HL-60/S4 treated with phorbol 12-myristate 13-acetate at 8.2 ng/mL for 4 days and 3 days (cell line): ENCODE results near the gene CCDC180.
"Not testable (repeated sequence)": the region's sequence is repeated elsewhere in the genome, so short reads cannot be mapped to it uniquely, and the experiment has no call there.

Source experiments
- in situ Hi-C: fragments of 300-500 bp; cut with MboI; formaldehyde crosslinking; loops from 2 replicates; pipeline ENCODE4 v1.15.0; 2022; ENCODE audit warnings: low sequenced_read_pairs

CCDC180 gene

GRCh38 chr9:97310023-97310422 is 2.6 kb downstream of the CCDC180 start:
- in situ Hi-C loops, result no loop called here

GRCh38 chr9:97310896-97311295 is 3.4 kb downstream of the CCDC180 start:
- in situ Hi-C loops, result no loop called here

DNA sequence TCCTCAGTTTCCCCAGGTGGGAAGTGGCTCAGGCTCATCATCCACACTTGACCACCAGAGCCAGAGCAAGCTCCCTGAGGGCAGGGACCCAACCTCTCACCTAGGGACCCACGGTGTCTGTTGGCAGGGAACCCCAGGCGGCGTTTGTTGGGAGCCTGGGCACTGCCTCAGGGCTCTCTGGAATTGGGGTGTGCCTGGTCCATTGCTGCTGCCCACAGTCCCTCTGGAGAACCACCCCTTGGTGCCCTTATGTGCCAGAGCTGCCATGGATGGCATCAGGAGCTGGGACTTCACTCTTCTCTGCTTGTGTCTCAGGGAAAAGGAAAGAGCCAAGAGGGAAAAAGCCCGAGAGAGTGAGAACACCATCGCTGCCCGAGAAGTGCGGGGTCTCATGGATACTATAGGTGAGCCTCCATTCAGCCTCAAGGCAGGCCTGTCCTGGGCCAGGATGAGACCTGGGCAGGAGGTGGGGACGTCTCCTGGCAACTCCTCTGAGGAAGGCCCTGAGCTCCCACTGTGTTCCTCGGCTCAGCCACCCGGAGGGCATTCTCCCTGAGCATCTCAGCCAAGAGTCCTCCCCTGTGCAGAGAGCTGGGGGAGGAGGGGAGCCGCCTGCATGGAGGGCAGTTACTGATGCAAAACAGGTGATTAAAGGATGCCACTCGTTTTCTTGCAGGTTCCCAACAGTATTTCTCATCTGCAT is 4.5 kb downstream of the CCDC180 start:
- in situ Hi-C loops, result no loop called here

- in situ Hi-C loops, result no loop called here
Observed at GRCh38 chr9:97312556-97312955, 5.1 kb downstream of the CCDC180 start.

DNA sequence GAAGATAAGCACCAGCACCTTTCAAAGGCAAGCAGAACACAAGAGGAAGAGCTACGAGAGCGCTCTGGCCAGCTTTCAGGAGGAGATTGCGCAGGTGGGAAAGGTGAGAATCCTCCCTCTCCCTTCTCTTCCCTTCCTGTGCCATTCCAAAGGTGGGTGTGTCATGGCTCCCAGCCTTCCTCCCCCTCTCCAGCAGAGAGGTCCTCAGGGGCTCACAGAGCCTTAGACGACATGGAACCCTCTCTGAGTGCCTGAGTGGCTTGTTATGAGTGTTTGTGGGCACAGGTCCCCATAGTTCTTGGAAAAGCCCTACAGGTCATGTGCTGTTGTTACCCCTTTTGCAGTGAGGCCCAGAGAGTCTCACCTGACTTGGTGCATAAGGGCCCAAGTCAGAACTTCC is 5.8 kb downstream of the CCDC180 start:
- in situ Hi-C loops, result no loop called here

- in situ Hi-C loops, result no loop called here
Observed at GRCh38 chr9:97313746-97314145, 6.3 kb downstream of the CCDC180 start.

- in situ Hi-C loops, result no loop called here
Observed at GRCh38 chr9:97314503-97314902, 7.0 kb downstream of the CCDC180 start.

- in situ Hi-C loops, result no loop called here
Observed at GRCh38 chr9:97315550-97315949, 8.1 kb downstream of the CCDC180 start.

DNA sequence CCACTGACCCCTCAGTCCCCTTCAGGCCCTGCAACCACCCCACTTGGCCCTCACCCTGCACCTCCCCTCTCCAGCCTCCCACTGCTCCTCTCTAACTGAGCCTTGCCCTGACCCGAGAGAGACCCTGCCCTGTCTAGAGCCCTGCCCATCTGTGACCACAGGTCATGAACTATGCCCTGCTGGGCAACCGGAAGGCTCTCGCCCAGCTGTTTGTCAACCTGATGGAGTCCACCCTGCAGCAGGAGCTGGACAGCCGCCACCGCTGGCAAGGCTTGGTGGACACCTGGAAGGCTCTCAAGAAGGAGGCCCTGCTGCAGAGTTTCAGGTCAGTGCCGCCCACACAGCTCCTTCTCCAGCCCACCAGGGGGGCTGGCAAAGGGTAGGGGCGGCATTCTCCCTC is 9.4 kb downstream of the CCDC180 start:
- in situ Hi-C loops, result no loop called here

- in situ Hi-C loops, result no loop called here
Observed at GRCh38 chr9:97318433-97318832, 11.0 kb downstream of the CCDC180 start.

GRCh38 chr9:97319395-97319794 is 11.9 kb downstream of the CCDC180 start:
- in situ Hi-C loops, result no loop called here

GRCh38 chr9:97320080-97320642 is 12.7 kb downstream of the CCDC180 start:
- in situ Hi-C loops, result no loop called here

- in situ Hi-C loops, result no loop called here
Observed at GRCh38 chr9:97321251-97321650, 13.8 kb downstream of the CCDC180 start.

- in situ Hi-C loops, result no loop called here
Observed at GRCh38 chr9:97321691-97322090, 14.2 kb downstream of the CCDC180 start.

DNA sequence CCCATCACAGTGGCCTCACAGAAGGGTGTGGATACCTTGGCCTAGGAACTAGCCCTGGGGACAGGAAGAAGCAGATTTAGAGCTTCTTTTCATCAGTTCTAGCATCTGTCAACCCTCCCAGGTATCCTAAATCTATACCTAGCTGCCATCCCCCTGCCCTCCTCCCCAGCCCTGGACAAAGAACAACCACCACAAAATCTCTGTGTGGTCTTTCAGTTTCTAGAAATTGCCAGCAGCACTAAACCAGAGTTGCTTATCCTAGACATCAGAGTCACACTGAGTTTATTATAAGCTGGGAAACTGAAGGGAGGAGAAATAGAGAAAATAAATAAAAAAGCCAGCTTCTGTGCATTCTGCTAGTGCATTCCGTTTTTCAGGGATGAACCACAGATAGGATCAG is 14.6 kb downstream of the CCDC180 start:
- in situ Hi-C loops, result no loop called here

DNA sequence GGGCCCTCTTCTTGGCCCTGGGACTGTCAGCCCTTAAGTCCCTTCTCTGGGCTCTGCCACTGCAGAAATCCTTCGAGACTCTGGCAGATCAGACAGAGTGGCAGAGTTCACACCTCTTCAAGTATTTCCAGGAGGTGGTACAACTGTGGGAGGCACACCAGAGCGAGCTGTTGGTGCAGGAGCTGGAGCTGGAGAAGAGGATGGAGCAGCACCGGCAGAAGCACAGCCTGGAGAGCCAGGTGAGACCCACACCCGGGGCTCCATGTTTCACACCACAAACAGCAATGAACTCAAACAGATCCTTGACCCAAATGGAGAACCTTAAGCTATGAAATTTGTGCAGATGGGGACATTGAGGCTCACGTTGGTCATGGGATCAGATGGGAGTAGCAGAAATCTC is 17.5 kb downstream of the CCDC180 start:
- in situ Hi-C loops, result no loop called here

- in situ Hi-C loops, result no loop called here
Observed at GRCh38 chr9:97327562-97327961, 20.1 kb downstream of the CCDC180 start.

- in situ Hi-C loops, result no loop called here
Observed at GRCh38 chr9:97332993-97333392, 25.5 kb downstream of the CCDC180 start.

DNA sequence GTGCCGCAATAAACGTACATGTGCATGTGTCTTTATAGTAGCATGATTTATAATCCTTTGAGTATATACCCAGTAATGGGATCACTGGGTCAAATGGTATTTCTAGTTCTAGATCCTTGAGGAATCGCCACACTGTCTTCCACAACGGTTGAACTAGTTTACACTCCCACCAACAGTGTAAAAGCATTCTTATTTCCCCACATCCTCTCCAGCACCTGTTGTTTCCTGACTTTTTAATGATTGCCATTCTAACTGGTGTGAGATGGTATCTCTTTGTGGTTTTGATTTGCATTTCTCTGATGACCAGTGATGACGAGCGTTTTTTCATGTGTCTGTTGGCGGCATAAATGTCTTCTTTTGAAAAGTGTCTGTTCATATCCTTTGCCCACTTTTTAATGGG is 28.2 kb downstream of the CCDC180 start:
- in situ Hi-C loops, result not testable (repeated sequence)

GRCh38 chr9:97348871-97349270 is 41.4 kb downstream of the CCDC180 start:
- in situ Hi-C loops, result no loop called here

DNA sequence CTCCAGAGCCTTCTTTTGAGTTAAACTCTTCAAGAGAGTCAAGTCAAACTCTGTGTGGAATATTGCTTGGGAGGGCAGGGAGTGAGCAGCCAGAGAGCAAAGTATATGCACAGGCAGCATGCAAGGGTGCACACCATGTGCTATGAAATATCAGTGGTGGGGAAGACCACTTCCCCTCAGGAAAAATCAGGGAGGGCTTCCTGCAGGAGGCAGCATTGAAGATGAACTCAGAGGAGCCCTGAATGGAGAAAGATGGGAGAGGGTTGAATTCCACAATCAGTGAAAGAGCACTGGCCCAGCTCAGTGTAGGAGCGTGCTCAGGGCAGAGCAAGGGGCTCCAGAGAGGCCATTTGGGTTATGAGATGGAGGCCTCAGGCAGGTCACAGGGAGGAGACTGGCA is 41.9 kb downstream of the CCDC180 start:
- in situ Hi-C loops, result no loop called here

DNA sequence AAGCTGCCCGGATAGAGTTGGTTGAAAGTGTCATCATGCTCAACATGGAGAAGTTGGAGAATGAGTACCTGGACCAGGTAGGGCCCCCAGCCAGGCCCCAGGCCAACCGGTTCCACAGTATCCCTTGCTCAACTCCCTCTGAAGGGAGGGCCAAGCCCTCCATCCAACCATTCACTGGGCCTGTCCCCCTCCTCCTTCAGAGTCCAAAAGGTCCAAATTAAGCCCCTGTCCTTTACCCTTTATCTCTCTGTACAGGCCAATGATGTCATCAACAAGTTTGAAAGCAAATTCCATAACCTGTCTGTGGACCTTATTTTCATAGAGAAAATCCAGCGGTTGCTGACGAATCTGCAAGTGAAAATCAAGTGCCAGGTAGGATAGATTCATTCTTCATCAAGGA is 47.2 kb downstream of the CCDC180 start:
- in situ Hi-C loops, result no loop called here

DNA sequence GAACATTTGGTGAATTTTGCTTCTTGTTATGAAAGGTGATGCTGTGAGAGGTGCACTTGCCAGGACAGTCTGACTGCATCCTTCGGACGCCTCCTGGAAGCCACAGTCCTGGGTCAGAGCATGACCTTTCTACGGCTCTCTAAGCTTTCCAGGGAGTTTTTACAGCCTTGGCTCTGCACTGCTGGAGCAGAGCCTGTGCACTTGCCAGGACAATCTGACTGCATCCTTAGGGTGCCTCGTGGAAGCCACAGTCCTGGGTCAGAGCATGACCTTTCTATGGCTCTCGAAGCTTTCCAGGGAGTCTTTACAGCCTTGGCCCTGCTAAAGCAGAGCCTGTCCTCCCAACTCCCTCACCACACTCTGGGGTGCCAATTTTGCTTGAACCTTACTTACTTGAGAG is 49.6 kb downstream of the CCDC180 start:
- in situ Hi-C loops, result no loop called here
